ENCODE data around the gene NRXN3.
"Not testable (repeated sequence)": the region's sequence is repeated elsewhere in the genome, so short reads cannot be mapped to it uniquely, and the experiment has no call there.

Gene NRXN3

DNA sequence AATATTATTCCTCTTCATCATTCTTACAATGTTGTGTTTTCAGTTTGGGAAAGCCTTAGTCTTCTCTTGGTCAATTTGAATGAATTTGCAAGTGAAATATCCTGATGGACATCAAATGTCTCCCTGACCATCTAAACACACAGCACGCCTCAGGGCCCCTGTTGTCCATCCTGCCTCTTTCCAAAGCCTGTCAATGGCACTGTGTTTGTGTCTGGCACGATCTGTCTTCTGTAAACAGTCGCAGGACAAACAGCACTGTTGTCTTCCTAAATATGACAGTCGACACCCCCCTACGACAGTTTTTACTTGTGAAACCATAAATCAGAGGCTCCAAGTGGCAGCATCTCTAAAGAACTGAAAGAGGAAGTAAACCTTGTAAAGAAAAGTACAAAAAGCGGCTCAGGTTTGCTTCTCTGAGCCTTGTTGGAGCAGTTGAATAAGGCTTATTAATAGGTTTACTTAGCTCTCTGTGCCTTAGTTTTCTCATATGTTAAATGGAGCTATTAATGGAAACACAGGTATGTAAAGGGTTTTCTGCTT is 285.8 kb downstream of the NRXN3 start:
- H3K4me3 ChIP-seq (ENCODE audit: low read depth, low read length) = no peak overlapping the region
- TF ChIP-seq, protein P1, sequence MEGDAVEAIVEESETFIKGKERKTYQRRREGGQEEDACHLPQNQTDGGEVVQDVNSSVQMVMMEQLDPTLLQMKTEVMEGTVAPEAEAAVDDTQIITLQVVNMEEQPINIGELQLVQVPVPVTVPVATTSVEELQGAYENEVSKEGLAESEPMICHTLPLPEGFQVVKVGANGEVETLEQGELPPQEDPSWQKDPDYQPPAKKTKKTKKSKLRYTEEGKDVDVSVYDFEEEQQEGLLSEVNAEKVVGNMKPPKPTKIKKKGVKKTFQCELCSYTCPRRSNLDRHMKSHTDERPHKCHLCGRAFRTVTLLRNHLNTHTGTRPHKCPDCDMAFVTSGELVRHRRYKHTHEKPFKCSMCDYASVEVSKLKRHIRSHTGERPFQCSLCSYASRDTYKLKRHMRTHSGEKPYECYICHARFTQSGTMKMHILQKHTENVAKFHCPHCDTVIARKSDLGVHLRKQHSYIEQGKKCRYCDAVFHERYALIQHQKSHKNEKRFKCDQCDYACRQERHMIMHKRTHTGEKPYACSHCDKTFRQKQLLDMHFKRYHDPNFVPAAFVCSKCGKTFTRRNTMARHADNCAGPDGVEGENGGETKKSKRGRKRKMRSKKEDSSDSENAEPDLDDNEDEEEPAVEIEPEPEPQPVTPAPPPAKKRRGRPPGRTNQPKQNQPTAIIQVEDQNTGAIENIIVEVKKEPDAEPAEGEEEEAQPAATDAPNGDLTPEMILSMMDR (IDR thresholded peaks at IDR 0.05; ENCODE audit: low read depth, low read length) = no peak

DNA sequence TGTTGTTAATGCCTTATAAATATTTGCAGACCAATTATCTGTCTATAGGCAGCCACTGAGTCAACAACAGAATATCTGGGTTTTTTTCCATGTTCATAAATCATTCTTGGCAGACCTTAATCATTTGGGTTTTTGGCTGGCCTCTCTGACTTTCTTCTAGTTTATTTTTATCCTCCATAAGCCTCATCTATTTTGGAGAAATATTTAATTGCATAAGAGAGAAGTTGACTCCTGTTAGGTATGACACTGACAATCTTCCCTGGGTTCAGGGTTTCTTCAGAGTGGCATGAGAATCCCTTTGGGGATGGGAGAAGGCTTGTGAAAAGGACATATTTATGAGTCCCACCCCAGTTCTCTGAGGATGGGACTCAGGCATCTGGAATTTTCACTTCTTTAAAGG is 299.8 kb downstream of the NRXN3 start:
- H3K4me3 ChIP-seq (ENCODE audit: low read depth, low read length) = no peak overlapping the region
- TF ChIP-seq, protein P1 (IDR thresholded peaks at IDR 0.05; ENCODE audit: low read depth, low read length) = no peak

DNA sequence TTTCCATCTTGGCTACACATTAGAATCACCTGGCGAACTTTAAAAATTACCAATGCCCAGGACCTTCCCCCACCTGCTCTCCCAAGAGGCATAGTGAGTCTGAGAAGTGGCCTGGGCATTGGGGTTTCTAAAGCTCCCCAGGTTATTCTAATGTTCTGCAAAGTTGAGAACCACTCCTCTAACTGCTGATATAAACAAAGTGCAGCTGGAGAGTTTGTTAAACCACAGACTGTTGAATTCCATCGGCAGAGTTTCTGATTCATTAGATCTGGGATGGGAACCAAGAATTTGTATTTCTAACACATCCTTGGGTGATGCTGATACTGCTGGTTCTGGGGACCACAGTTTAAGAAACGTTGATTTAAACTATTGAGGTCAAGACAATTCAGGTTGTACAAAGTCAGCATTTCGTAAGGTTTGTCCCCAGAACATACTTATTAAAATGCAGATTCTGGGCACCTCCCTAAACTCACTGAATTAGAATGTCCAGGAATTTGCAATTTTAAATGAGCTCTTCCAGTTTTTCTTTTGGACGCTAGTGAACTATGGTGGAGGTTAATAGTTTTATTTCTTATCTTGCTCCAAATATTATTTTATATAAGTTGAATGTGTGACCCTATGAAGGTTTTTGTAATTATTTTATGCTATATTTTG is 309.1 kb downstream of the NRXN3 start:
- H3K4me3 ChIP-seq (ENCODE audit: low read depth, low read length) = no peak overlapping the region
- TF ChIP-seq, protein P1 (IDR thresholded peaks at IDR 0.05; ENCODE audit: low read depth, low read length) = no peak

DNA sequence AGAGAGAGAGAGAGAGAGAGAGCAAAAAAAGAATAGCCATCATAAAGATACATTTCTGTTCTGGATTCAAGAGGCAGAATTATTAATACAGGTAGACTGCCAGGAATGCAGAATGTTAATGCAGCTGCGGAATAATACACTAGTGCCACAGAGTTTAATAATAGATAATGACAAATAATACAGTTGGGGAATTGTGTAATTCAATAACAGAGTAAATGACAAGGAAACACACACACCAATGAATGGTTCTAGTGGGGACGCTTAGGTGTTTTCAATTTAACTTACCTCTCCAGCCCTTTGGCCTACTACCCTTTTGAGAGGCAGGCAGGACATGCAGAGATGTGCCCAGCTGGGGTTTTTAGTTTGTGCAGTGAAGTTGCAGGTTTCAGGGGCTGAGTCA is 313.9 kb downstream of the NRXN3 start:
- H3K4me3 ChIP-seq (ENCODE audit: low read depth, low read length) = no peak overlapping the region
- TF ChIP-seq, protein P1 (IDR thresholded peaks at IDR 0.05; ENCODE audit: low read depth, low read length) = no peak

DNA sequence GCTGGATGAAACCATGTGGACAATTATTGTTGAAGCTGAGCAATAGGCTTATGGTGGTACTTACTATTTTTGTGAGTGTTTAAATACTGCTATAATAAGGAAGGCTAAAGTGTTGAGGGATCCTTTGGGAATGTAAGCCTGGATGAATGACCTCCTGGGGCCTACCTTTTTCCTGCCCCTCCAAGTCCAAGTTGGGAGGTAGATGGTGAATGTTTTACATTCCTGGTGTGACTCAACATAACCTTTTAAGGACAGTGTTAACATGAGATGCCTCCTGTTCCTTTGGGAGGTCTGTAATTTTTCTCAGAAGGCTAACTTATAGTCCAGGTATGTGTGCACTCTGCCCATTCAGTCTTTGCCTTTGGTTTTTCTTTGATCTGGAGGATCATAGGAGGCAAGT is 315.9 kb downstream of the NRXN3 start:
- TF ChIP-seq, protein P1 (IDR thresholded peaks at IDR 0.05; ENCODE audit: low read depth, low read length) = no peak
- H3K4me3 ChIP-seq (ENCODE audit: low read depth, low read length) = no peak overlapping the region

DNA sequence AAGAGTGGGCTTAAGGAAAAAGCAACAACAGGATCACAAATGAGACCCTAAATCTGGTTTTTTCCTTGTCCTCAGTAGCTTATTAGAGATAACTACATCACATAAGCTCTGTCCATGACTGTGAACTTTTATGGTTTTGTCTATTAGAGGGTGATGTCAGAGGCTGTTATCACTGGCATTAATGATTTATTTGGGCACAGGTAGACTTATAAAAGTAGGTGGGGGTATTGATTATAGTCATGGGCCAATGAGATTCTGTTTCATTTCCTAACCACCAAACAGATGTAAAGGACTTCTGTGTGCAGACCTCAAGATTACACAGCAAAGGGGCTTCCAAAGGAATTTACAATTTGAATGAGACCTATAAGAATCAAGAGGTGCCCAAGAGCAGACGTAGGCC is 316.4 kb downstream of the NRXN3 start:
- TF ChIP-seq, protein P1 (IDR thresholded peaks at IDR 0.05; ENCODE audit: low read depth, low read length) = no peak
- no peak overlapping the region for H3K4me3 ChIP-seq (ENCODE audit: low read depth, low read length)

DNA sequence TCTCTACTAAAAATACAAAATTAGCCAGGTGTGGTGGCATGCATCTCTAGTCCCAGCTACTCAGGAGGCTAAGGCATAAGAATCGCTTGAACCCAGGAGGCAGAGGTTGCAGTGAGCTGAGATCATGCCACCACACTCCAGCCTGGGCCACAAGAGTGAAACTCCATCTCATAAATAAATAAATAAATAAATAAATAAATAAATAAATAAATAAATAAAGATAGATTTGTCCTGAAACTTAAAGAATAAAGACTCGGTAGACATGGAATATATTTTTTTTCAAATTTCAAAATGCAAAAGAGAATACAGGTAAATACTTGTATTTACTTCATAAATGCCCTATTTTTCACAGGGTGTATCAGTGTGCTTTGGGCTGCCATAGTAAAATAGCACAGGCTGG is 317.4 kb downstream of the NRXN3 start:
- not testable (repeated sequence) for H3K4me3 ChIP-seq (ENCODE audit: low read depth, low read length)

DNA sequence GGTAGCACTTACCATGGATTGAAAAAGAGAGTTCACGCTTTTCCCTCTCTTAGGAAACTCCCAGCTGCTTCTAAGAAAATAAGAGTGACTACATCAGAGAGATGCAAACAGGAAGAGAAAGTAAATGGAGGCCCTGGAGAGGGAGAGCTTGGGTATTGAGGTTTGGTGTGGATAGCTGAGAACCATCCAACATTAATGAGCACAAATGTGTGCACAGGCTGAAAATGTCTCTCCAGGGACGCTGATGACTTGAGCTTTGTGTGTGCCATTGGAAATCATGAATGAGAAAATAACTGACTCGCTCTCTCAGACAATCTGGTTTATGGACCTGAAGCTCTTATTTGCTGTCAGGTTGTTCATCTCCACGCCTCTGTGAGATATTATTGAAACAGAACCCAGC is 318.8 kb downstream of the NRXN3 start:
- no peak overlapping the region for H3K4me3 ChIP-seq (ENCODE audit: low read depth, low read length)
- TF ChIP-seq, protein P1 (IDR thresholded peaks at IDR 0.05; ENCODE audit: low read depth, low read length) = no peak

Measured in WI38 (cell line).